ENCODE results near the gene MTMR10.

Gene MTMR10, protein sequence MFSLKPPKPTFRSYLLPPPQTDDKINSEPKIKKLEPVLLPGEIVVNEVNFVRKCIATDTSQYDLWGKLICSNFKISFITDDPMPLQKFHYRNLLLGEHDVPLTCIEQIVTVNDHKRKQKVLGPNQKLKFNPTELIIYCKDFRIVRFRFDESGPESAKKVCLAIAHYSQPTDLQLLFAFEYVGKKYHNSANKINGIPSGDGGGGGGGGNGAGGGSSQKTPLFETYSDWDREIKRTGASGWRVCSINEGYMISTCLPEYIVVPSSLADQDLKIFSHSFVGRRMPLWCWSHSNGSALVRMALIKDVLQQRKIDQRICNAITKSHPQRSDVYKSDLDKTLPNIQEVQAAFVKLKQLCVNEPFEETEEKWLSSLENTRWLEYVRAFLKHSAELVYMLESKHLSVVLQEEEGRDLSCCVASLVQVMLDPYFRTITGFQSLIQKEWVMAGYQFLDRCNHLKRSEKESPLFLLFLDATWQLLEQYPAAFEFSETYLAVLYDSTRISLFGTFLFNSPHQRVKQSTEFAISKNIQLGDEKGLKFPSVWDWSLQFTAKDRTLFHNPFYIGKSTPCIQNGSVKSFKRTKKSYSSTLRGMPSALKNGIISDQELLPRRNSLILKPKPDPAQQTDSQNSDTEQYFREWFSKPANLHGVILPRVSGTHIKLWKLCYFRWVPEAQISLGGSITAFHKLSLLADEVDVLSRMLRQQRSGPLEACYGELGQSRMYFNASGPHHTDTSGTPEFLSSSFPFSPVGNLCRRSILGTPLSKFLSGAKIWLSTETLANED

GRCh38 chr15:30991255-30992235 is at the start of gene MTMR10:
TSS of gene MTMR10 (minus strand) at chr15:30991628. CDS start at chr15:30991506, 122 bp downstream.
- DNase-seq = peak; percentile 90

DNA sequence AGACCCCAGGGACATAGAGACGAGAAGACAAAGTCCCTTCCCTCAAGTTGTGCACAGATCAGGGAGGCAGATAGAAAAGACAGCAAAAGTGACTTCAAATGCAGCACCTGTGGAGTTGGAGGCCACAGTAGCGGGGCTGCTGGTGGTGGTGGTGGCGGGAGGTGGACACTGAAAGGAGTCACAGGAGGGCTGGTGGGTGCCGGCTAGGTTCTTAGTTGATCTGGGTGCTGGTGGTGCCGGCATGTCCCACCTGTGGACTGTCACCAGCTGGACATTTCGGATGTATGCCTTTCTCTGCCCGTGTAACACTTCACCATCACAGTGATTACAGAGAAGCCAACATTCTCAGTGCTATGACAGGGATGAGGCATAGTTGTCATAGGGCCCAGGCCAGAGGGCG is 49.2 kb upstream of the MTMR10 start:
- no peak for DNase-seq

DNA sequence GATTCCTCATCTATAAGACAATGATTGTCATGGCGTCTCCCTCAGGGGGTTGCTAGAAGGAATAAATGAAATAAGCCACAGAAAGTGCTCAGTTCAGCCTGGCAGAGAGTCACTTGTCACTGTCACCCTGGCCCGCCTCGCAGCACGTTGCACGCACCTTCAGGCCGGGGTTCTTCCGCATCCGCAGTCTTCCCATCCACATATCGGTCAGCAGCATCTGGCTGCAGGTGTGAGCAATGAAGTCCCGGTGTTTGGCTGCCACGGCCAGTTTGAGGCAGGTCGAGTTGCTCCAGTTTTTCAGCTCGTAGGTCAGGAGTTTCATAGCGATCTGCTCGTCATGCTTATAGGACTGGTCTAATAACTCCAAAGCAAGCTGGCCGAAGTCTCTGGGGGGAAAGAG is 48.5 kb upstream of the MTMR10 start:
- DNase-seq = no peak

DNA sequence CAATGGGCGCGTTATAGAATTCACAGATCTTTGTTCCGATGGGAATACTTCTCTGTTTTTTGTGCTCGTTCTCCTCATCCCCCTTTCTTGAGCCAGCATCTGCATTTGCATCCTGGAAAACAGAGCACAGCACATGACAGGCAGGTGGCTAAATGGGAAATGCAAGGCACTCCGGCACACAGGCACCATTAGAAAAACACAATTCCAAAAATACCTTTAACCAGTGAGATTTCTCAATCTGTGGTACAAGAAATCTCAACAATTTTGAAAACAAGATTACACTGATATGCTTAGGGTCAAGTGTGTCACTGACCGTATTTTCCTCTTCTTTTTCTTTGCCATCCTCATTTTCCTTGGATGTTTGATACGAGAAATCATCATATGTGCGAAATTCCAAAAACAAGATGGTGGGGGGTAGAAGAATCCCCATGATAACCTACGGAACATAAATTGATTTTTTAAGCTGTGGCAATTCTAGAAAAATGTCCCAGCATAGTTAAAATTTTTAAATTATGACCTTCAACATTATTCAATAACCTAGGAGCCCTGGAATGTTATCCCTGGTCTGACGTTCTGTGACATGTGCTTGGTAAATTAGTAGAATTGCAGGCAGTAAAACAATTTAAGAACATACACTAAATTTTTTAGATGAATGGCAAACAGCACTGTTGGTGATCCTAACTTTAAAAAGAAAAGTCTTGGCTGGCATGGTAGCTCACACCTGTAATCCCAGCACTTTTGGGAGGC is 46.5 kb upstream of the MTMR10 start:
- no peak for DNase-seq

DNA sequence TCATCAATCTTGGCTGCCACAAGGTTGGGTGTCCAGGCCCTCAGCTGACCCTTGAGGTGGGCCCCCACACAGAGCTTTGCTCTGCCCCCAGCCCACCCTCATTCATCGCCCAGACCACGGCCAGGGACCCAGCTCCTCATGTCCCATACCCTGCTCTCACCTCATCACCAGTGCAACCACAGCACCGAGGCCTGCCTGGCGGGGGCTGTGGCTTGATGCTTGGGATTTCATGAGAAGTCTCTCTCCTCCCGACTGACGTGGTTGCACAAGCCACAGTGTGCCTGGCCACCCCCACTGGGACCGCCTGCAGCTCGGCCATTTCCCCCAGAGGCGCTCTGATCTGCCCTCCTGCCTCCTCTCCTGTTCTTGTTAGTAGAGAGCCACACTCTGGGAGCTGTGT is 45.4 kb upstream of the MTMR10 start:
- no peak for DNase-seq

GRCh38 chr15:31035610-31036009 is 44.2 kb upstream of the MTMR10 start:
- no peak for DNase-seq

- no peak for DNase-seq
Measured at GRCh38 chr15:31034152-31034551, 42.7 kb upstream of the MTMR10 start.

DNA sequence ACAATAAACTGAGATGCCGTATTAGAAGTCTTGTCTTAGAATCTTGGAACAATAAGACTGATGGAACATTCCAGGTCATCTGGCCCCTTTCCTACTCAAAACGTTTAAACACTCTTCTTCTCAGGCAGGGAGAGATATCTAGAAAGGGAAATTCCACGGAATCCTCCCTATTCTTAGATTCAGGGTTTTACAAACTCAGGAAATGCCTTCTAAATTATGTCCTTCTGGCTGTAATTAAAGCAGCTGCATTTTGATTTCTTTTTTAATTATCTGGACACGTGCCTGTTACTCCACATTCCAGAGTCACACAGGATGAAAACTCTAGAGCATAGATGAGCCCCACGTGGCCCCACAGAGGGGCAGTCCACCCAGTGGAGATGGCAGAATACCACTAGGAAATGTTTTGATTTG is 41.5 kb upstream of the MTMR10 start:
- DNase-seq = no peak

- DNase-seq = peak; percentile 61
Measured at GRCh38 chr15:31031471-31032067, 40.1 kb upstream of the MTMR10 start.

DNA sequence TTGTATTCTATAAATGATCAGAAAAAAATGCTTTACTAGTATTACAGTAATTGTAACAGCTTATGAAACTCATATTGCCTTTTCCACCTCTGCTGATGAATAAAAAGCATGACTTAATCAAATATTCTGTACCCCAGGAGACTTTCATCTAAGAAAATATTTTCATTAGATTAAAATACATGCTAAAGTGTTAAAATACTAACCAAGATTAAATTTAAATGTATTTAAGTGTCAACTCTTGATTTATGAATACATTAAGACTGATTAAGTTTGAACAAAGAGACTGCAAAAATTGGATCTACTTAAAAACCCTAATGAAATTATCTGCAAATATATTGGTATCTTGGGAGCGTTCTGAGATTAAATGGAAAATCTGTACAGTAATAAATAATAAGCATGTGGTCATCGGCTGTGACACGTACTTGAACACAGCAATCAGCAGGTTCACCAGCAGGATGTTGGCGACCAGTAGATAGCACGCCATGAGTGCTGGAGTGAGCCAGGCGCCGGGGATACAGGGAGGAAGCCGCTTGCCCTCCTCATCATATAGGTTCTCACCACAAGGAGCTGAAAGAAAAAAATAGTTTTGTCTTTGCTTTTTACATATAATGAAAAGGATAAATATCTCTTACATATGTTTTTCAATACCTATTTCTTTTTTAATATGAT is 36.6 kb upstream of the MTMR10 start:
- DNase-seq = no peak

DNA sequence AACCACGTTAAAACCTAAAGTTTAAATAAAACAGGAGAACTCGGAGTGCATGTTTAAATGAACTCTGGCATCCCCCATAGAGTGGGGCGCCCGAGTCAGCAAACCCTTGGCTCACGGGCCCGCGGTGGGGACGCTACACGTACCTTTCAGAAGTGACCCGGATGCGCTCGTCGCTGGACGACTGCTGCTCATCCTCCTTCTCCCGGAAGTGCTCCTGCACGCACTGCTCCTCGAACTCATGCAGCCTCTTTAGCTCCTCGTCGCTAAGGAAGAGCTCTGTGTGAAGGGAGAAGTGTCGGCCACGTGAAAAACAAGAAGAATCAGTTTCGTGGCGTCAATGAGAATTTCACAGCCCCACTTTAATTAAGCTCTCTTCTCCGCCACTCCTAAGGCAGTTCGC is 34.6 kb upstream of the MTMR10 start:
- DNase-seq = no peak

GRCh38 chr15:31024979-31025378 is 33.6 kb upstream of the MTMR10 start:
- no peak for DNase-seq

DNA sequence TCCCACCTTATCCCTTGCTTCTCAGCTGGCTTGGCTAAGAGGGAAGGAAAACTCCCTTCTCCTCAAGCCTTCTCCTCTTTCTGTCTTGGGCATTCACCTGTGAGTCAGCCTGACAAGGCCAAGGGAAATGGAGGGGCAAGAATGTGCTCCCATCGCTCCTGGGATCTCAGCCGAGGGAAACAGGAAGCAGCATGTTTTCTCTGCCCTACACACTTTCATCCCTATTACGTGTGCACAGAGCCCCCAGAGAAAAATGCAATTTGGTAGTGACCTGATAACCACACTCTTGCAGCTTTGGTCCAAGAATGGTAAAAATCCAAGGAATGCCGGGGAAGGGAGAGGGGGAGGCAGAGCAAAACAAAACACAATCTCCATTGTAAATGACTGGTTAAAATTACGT is 32.9 kb upstream of the MTMR10 start:
- DNase-seq = no peak

DNA sequence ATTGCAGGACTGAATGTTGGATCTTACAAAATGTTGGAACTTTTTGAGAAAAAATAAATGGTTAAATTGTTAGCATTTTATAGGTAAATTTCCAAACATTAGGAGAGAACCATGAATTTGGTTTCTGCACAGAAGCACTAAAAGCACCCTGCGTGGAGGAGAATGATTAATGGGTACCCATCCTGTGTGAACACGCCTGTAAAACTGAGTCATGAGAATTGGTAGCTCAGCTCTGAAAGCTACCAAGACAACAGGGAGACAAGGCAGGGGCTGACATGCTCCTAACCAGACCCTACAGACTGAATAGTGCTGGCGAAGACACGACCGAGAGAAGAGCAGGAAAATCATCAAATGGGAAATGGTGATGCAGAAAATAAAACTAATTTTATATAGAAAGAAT is 32.4 kb upstream of the MTMR10 start:
- DNase-seq = no peak

- no peak for DNase-seq
Measured at GRCh38 chr15:31021067-31021665, 29.7 kb upstream of the MTMR10 start.

GRCh38 chr15:31020542-31020941 is 29.1 kb upstream of the MTMR10 start:
- DNase-seq = no peak

DNA sequence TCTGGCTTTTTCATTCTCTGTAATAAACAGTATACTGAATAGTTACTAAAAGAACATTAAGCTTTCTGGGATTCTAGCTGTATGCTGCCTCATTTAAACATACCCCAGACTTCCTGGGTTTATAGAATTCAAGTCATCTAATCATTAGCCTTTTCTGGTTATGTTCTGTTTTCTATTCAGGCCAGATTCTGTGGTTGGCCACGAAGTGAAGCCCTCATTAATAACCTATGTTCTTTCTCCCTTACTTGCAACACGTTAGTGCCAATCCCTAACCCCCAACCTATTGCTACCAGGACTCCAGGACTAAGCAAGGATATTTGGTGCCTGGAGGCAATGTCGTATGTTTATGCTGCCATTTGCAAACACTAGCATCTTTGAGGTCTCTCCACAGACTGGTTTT is 28.6 kb upstream of the MTMR10 start:
- no peak for DNase-seq

DNA sequence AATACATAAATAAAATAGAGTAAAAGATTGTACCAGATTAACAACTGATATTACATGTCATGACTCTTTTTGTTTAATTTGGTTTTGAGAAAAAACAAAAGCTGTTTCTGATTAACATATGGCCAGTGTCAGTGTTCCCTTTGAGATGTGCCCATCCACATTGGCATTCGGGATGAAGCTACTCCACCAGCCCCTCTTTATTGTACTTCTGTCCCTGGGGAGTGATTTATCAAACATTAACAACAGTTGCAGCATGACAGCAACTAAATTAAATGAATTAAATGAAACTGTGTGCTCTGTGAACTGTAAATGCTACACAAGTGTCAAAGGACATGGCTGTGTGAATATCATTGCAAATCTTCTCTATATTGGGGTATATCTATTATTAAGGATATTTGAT is 25.9 kb upstream of the MTMR10 start:
- no peak for DNase-seq

DNA sequence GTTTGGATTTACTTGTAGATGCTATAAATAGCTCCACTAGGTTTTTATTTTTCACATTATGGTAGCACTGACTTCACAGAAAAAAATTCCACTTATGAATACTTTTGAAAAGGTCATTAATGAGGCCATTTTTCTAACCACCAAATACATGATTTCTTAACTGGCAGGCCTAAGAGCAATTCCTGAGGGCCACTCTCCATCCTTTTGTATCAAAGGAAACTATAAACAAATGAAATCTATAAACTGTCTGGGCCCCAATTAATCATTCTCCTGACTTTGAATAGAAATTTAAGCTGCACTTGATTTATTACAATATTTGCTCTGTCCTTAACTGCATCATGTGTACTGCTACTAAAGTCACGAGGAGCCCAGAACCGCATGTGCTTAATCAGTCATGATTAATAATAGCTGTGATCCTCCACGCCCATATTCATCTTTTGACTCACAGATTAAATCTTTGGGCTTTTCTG is 25.1 kb upstream of the MTMR10 start:
- no peak for DNase-seq

- DNase-seq = no peak
Measured at GRCh38 chr15:31014608-31014925, 23.1 kb upstream of the MTMR10 start.
